ENCODE data around the gene WDHD1. TPM values are rescaled to one million over a fixed set of nuclear protein-coding genes. Genes with fewer than 3 reads are reported as not detected.

Gene WDHD1
- total and polyA plus RNA-seq, 4 donors, result 5.4 to 9.2 (median 7.8) TPM

DNA sequence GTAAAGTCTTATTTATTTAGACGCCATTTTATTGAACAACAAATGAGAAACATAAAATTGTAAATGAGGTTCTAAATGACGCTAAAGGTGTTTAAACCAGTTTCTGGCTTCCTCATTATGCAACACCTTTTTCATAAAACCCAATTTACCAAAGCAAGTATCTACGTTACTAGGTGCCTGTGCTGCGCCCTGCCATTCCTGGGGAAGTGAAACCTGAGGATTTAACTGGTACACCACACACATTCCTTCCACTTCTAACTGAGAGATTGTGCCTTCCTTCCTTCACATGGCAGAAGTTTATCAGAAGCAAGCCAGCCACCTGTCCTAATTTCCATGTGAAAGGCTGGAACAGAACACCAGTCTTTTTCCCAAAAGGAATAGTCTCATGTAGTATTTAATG lies 84.0 kb downstream of the WDHD1 start:
- DNase-seq (ENCODE audit: low read depth in 4 of 6, low spot score in 6 of 6), result no peak
- Histone ChIP-seq H3K9me3 (ENCODE audit: control insufficient read depth, insufficient read depth, low read length) (no peaks in the 10 kb centered on the region), H3K27ac (ENCODE audit: low read depth, low read length) (no peak overlapping the region), H3K4me3 (ENCODE audit: low read depth, low read length) (no peak overlapping the region), H3K4me1 (ENCODE audit: control insufficient read depth, insufficient read depth, low read length) (no peaks in the 10 kb centered on the region), H3K36me3 (ENCODE audit: control insufficient read depth, insufficient read depth, low read length) (peaks cover 4% of the 10 kb centered on the region), H3K27me3 (ENCODE audit: control insufficient read depth, insufficient read depth, low read length) (no peaks in the 10 kb centered on the region)
- 82% methylated on average over 2 of the region's 4 CpGs for WGBS (ENCODE audit: insufficient coverage)

DNA sequence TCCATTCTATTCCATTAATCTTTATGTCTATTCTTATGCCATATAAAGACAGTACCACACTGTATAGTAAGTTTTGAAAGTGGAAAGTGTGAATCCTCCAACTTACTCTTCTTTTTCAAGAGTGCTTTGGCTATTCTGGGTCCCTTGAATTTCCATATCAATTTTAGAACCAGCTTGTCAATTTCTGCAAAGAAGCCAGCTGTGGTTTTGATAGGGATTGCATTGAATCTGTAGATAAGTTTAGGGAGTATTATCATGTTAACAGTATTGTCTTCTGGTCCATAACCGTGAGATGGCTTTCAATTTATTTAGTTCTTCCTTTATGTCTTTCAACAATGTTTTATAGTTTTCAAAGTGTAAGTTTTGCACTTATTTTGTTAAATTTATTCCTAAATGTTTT lies 90.1 kb downstream of the WDHD1 start:
- no peak for DNase-seq (ENCODE audit: low read depth in 4 of 6, low spot score in 6 of 6)
- H3K4me3 ChIP-seq (ENCODE audit: low read depth, low read length), result no peak overlapping the region
- H3K36me3 ChIP-seq (ENCODE audit: control insufficient read depth, insufficient read depth, low read length), result no peaks in the 10 kb centered on the region
- H3K27ac ChIP-seq (ENCODE audit: low read depth, low read length), result no peak overlapping the region
- H3K4me1 ChIP-seq (ENCODE audit: control insufficient read depth, insufficient read depth, low read length), result no peaks in the 10 kb centered on the region
- no peaks in the 10 kb centered on the region for H3K9me3 ChIP-seq (ENCODE audit: control insufficient read depth, insufficient read depth, low read length)
- WGBS (ENCODE audit: insufficient coverage), result no CpG with 5 or more reads among the region's 1 CpG
- no peaks in the 10 kb centered on the region for H3K27me3 ChIP-seq (ENCODE audit: control insufficient read depth, insufficient read depth, low read length)

DNA sequence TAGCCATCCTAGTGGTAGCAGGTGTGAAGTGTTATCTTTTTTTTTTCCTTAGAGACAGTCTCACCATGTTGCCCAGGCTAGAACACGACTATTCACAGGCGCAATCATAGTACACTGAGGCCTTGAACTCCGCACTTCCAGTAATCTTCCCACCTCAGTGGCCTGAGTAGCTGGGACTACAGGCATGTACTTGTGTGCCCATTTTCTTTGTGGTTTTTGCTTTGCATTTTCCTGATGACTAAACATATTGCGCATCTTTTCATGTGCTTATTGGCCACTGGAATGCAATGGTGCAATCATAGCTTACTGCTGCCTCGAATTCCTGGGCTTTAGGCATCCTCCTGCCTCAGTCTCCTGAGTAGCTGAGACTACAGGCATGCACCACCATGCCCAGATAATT lies 90.9 kb downstream of the WDHD1 start:
- H3K4me3 ChIP-seq (ENCODE audit: low read depth, low read length), result no peak overlapping the region
- no peaks in the 10 kb centered on the region for H3K4me1 ChIP-seq (ENCODE audit: control insufficient read depth, insufficient read depth, low read length)
- no peak overlapping the region for H3K27ac ChIP-seq (ENCODE audit: low read depth, low read length)
- DNase-seq (ENCODE audit: low read depth in 4 of 6, low spot score in 6 of 6), result no peak
- H3K27me3 ChIP-seq (ENCODE audit: control insufficient read depth, insufficient read depth, low read length), result no peaks in the 10 kb centered on the region
- WGBS (ENCODE audit: insufficient coverage), result 98% methylated on average over 4 of the region's 5 CpGs
- H3K9me3 ChIP-seq (ENCODE audit: control insufficient read depth, insufficient read depth, low read length), result no peaks in the 10 kb centered on the region
- H3K36me3 ChIP-seq (ENCODE audit: control insufficient read depth, insufficient read depth, low read length), result no peaks in the 10 kb centered on the region

DNA sequence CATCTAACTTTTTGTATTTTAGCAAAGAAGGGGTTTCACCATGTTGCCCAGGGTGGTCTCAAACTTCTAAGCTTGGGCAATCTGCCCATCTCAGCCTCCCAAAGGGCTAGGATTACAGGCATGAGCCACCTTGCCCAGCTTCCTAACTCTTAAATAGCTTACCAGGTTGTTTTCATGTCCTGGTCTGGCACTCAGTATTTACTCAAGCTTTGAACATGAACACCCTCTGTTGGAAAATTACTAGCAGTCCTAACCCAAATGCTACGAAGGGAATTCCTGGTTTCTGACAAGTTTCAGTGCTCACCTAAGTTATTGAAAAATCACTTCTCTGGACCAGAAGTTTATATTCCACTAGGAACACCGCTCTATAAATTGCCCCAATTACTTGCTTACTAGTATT lies 91.8 kb downstream of the WDHD1 start:
- H3K4me3 ChIP-seq (ENCODE audit: low read depth, low read length), result no peak overlapping the region
- no peaks in the 10 kb centered on the region for H3K9me3 ChIP-seq (ENCODE audit: control insufficient read depth, insufficient read depth, low read length)
- H3K27ac ChIP-seq (ENCODE audit: low read depth, low read length), result no peak overlapping the region
- WGBS (ENCODE audit: insufficient coverage), result no CpG with 5 or more reads among the region's 2 CpGs
- H3K27me3 ChIP-seq (ENCODE audit: control insufficient read depth, insufficient read depth, low read length), result no peaks in the 10 kb centered on the region
- no peaks in the 10 kb centered on the region for H3K4me1 ChIP-seq (ENCODE audit: control insufficient read depth, insufficient read depth, low read length)
- DNase-seq (ENCODE audit: low read depth in 4 of 6, low spot score in 6 of 6), result no peak
- H3K36me3 ChIP-seq (ENCODE audit: control insufficient read depth, insufficient read depth, low read length), result no peaks in the 10 kb centered on the region

DNA sequence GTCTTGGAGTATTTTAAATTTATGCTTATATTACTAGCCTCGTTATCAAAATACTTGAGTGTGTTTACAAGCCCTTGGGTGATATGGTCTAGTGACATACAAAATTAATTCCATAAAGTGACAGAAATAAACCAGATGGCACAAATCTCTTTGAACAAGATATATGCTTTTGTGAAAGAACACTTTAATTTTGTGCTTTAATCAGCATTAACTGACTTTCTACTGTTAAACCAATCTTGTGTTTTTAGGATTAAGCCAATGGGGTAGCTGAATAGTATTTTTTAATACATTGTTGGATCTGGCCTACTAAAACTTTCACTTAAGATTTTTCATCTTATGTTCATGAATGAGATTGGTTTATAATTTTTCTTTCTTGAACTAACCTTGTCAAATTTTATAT lies 93.9 kb downstream of the WDHD1 start:
- H3K36me3 ChIP-seq (ENCODE audit: control insufficient read depth, insufficient read depth, low read length), result no peaks in the 10 kb centered on the region
- DNase-seq (ENCODE audit: low read depth in 4 of 6, low spot score in 6 of 6), result no peak
- no peaks in the 10 kb centered on the region for H3K9me3 ChIP-seq (ENCODE audit: control insufficient read depth, insufficient read depth, low read length)
- no peaks in the 10 kb centered on the region for H3K4me1 ChIP-seq (ENCODE audit: control insufficient read depth, insufficient read depth, low read length)
- no peaks in the 10 kb centered on the region for H3K27me3 ChIP-seq (ENCODE audit: control insufficient read depth, insufficient read depth, low read length)
- H3K4me3 ChIP-seq (ENCODE audit: low read depth, low read length), result no peak overlapping the region
- no CpG with 5 or more reads among the region's 1 CpG for WGBS (ENCODE audit: insufficient coverage)
- H3K27ac ChIP-seq (ENCODE audit: low read depth, low read length), result no peak overlapping the region

DNA sequence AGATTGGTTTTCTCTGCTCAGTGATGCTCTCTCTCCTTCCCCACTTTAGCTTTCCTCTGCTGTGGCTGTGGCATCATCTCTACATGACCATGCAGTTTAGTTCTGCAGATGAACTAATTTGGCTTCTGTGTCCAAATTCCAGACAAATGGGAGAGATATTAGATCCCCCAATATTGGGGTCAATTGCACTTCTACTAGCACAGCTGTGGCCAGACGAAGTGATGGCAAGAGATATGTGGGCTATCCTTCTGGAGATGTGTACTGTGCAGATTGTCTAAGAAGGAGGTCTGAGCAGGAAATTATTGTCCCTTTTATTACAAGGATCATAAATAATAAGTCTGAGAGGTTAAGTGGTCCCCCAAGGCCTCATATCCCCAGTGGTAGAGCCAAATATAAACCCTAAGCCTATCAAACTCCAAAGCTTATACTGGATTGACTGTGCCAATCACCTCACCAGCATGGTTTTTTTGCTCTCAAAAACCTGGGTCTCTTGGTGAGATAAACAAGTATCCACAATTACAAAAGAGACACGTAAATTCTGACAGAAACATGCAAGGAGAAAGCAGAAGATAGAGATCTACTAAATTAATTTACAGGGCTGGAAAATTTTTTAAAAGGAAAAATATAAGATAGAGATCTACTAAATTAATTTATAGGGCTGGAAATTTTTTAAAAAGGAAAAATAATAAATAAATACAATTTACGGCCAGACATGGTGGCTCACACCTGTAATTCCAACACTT lies 95.1 kb downstream of the WDHD1 start:
- WGBS (ENCODE audit: insufficient coverage), result no CpG with 5 or more reads among the region's 3 CpGs
- Histone ChIP-seq H3K36me3 (ENCODE audit: control insufficient read depth, insufficient read depth, low read length) (no peaks in the 10 kb centered on the region), H3K9me3 (ENCODE audit: control insufficient read depth, insufficient read depth, low read length) (no peaks in the 10 kb centered on the region), H3K27me3 (ENCODE audit: control insufficient read depth, insufficient read depth, low read length) (no peaks in the 10 kb centered on the region), H3K4me1 (ENCODE audit: control insufficient read depth, insufficient read depth, low read length) (no peaks in the 10 kb centered on the region), H3K27ac (ENCODE audit: low read depth, low read length) (no peak overlapping the region), H3K4me3 (ENCODE audit: low read depth, low read length) (no peak overlapping the region)
- no peak for DNase-seq (ENCODE audit: low read depth in 4 of 6, low spot score in 6 of 6)

DNA sequence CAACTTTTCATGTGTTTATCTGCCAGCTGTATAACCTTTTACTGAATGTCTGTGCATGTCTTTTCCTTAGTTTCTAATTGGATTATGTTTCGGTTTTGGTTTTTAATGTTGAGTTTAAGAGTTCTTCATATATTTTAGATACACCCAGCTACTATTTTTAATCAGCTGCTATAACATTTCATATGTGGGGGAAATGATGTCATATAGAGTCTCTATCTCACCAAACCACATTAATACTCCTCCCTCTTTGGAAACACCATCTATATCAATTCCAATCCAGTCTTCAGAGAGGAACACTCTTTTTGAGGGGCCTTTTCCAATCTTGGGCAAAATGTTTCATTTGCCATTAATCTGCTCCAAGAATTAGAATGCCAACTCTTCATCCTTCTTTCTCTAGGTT lies 95.8 kb downstream of the WDHD1 start:
- DNase-seq (ENCODE audit: low read depth in 4 of 6, low spot score in 6 of 6), result no peak
- no peaks in the 10 kb centered on the region for H3K4me1 ChIP-seq (ENCODE audit: control insufficient read depth, insufficient read depth, low read length)
- H3K27me3 ChIP-seq (ENCODE audit: control insufficient read depth, insufficient read depth, low read length), result no peaks in the 10 kb centered on the region
- WGBS (ENCODE audit: insufficient coverage), result no CpG with 5 or more reads among the region's 1 CpG
- H3K4me3 ChIP-seq (ENCODE audit: low read depth, low read length), result no peak overlapping the region
- H3K27ac ChIP-seq (ENCODE audit: low read depth, low read length), result no peak overlapping the region
- no peaks in the 10 kb centered on the region for H3K36me3 ChIP-seq (ENCODE audit: control insufficient read depth, insufficient read depth, low read length)
- no peaks in the 10 kb centered on the region for H3K9me3 ChIP-seq (ENCODE audit: control insufficient read depth, insufficient read depth, low read length)

DNA sequence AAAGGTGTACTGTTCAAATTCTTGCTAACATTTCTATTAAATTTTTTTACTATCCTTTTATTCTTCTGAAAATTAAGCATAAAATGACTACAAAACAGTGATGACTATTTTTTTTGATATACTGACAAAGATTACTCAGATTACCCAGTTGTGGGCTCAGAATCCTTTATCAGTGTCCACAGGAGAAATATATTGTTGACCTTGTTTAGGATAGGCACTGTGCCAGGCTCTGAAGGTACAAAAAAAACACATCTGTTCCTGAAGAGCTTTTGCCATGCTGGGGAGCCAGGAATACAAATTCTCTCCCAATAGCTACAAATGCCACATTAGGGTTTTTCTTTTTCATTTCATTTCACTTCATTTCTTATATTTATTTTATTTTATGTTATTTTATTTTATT lies 97.3 kb downstream of the WDHD1 start:
- Histone ChIP-seq H3K27ac (ENCODE audit: low read depth, low read length) (no peak overlapping the region), H3K4me1 (ENCODE audit: control insufficient read depth, insufficient read depth, low read length) (no peaks in the 10 kb centered on the region), H3K36me3 (ENCODE audit: control insufficient read depth, insufficient read depth, low read length) (no peaks in the 10 kb centered on the region), H3K4me3 (ENCODE audit: low read depth, low read length) (no peak overlapping the region), H3K27me3 (ENCODE audit: control insufficient read depth, insufficient read depth, low read length) (no peaks in the 10 kb centered on the region), H3K9me3 (ENCODE audit: control insufficient read depth, insufficient read depth, low read length) (no peaks in the 10 kb centered on the region)
- DNase-seq (ENCODE audit: low read depth in 4 of 6, low spot score in 6 of 6), result no peak

DNA sequence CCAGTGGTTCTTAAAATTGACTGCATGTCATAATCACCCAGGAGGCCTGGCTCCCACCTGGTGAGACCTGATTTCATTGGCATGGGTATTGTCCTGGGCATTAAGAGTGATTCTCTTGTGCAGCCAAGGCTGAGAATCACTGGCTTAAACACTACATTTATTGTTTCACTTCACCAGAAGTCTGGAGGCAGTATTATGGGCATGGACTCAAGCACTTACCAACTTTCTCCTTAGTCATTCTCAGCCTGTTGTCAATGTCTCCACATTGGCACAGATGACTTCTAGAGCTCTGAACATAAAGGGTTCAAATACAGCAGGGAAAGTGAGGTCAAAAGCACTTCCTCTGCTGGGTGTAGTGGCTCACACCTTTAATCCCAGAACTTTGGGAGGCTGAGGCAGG lies 98.7 kb downstream of the WDHD1 start:
- no peaks in the 10 kb centered on the region for H3K9me3 ChIP-seq (ENCODE audit: control insufficient read depth, insufficient read depth, low read length)
- H3K4me3 ChIP-seq (ENCODE audit: low read depth, low read length), result no peak overlapping the region
- H3K27me3 ChIP-seq (ENCODE audit: control insufficient read depth, insufficient read depth, low read length), result no peaks in the 10 kb centered on the region
- H3K4me1 ChIP-seq (ENCODE audit: control insufficient read depth, insufficient read depth, low read length), result no peaks in the 10 kb centered on the region
- H3K36me3 ChIP-seq (ENCODE audit: control insufficient read depth, insufficient read depth, low read length), result no peaks in the 10 kb centered on the region
- no peak overlapping the region for H3K27ac ChIP-seq (ENCODE audit: low read depth, low read length)
- DNase-seq (ENCODE audit: low read depth in 4 of 6, low spot score in 6 of 6), result no peak

DNA sequence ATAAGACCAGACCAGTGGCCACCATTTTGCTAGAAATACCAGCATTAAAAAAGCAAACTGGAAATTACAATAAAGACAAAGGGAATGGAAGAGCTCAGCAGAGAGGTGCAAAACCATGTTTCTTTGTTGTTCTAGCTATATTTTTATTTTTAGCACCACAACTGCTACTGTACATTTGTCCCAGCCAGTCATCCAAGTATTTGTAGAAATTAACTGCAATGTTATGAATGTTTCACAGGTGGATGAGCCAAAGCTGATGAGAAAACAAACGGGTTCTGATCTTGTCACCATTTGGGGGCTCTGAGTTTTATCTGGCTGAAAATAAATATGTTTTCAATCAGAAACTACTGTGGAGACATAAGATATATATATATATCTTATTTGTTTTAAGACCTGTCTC lies 99.3 kb downstream of the WDHD1 start:
- no CpG with 5 or more reads among the region's 1 CpG for WGBS (ENCODE audit: insufficient coverage)

More for the DNA sequence above, 99.3 kb downstream of the WDHD1 start:
- Histone ChIP-seq H3K4me1 (ENCODE audit: control insufficient read depth, insufficient read depth, low read length) (no peaks in the 10 kb centered on the region), H3K36me3 (ENCODE audit: control insufficient read depth, insufficient read depth, low read length) (no peaks in the 10 kb centered on the region), H3K4me3 (ENCODE audit: low read depth, low read length) (no peak overlapping the region), H3K9me3 (ENCODE audit: control insufficient read depth, insufficient read depth, low read length) (no peaks in the 10 kb centered on the region), H3K27me3 (ENCODE audit: control insufficient read depth, insufficient read depth, low read length) (no peaks in the 10 kb centered on the region), H3K27ac (ENCODE audit: low read depth, low read length) (no peak overlapping the region)
- no peak for DNase-seq (ENCODE audit: low read depth in 4 of 6, low spot score in 6 of 6)

Data from spinal cord (tissue), 10 donors.